HG03442 (cell line): ENCODE measurements around the gene NES.

ENCODE experiments used
- ATAC-seq: cut with Tn5 transposase; IDR thresholded peaks from one replicate; pipeline ENCODE4 v1.9.1; 2021; ENCODE audit warnings: mild to moderate bottlenecking, moderate library complexity; ENCODE audit not compliant: unreplicated experiment

Gene NES

GRCh38 chr1:156625436-156626078, 51.6 kb downstream of the NES start:
- ATAC-seq, result no peak

GRCh38 chr1:156624814-156625435, 52.3 kb downstream of the NES start:
- ATAC-seq, result no peak

GRCh38 chr1:156623946-156624813, 53.0 kb downstream of the NES start:
- no peak for ATAC-seq

GRCh38 chr1:156622581-156623297, 54.5 kb downstream of the NES start:
- ATAC-seq, result no peak

GRCh38 chr1:156619582-156619955, 57.6 kb downstream of the NES start:
- ATAC-seq, result no peak

- no peak for ATAC-seq
Measured at GRCh38 chr1:156618853-156619581, 58.2 kb downstream of the NES start, which contains the start of gene HAPLN2. TSS of gene HAPLN2 (plus strand) at chr1:156619415. CDS start at chr1:156623491, 4,076 bp downstream.
